LHCN-M2 (cell line): ENCODE data around the gene BAX. TPM values are rescaled to one million over a fixed set of nuclear protein-coding genes. Genes with fewer than 3 reads are reported as not detected.
A peak's percentile ranks its signal among the peaks of the same experiment; 100 is the strongest.
"Not testable (repeated sequence)": the region's sequence is repeated elsewhere in the genome, so short reads cannot be mapped to it uniquely, and the experiment has no call there.

Experiments used
- DNase-seq: peaks from one replicate; pipeline ENCODE4 v3.0.0-alpha.2; 2012; ENCODE audit warnings: low read depth
- polyA plus RNA-seq: library from polyadenylated mRNA; unstranded; fragments of >200 nt; gene quantifications from one replicate; pipeline ENCODE4 v1.2.1, GENCODE V29; 2012; ENCODE audit warnings: missing spikeins
- total RNA-seq: library from RNA; depleted of rRNA; stranded (reverse); fragments of >200 nt; gene quantifications from 2 replicates; pipeline ENCODE4 v1.2.3, GENCODE V29; 2014; rRNA removed

The BAX gene
- total RNA-seq, result 170 and 176 TPM in 2 replicates
- 394 TPM for polyA plus RNA-seq

DNA sequence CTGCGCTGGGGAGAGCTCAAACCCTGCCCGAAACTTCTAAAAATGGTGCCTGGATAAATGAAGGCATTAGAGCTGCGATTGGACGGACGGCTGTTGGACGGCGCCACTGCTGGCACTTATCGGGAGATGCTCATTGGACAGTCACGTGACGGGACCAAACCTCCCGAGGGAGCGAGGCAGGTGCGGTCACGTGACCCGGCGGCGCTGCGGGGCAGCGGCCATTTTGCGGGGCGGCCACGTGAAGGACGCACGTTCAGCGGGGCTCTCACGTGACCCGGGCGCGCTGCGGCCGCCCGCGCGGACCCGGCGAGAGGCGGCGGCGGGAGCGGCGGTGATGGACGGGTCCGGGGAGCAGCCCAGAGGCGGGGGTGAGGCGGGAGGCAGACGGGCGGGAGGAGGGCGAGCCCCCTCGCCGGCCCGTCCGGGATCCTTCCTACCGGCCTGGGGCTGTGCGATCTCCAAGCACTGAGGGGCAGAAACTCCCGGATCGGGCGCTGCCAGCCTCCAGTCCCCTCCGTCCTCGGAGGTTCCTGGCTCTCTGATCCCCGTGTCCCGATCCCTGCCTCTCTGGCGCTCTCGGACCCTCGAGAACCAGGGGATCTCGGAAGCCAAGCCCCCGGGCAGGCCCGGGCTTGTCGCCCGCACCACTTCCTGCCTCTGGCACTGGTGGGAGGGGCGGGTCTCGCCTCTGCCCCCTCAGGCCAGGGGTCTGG, at the start of gene BAX:
TSS of gene BAX (plus strand) at position 281 of the 713 bp plus-strand sequence. CDS start at position 335, 54 bp downstream.
- peak; percentile 97 for DNase-seq

DNA sequence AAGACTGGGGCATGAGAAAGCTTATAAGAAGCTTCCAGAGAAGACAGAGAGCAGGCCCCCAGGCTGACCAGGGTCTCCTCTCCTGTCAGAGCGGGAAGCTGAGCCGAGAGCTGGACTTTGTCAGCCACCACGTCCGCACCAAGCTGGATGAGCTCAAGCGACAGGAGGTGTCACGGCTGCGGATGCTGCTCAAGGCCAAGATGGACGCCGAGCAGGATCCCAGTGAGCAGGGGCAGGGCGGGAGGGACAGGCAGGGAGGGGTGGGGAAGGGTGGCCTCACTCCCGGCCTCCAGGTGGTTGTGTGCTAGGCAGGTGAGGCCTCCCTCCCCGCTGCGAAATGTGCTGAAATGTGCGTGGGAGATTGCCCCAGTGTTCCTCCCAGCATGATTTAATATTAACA, 49.0 kb upstream of the BAX start:
- DNase-seq, result no peak

GRCh38 chr19:48906324-48906723, 48.4 kb upstream of the BAX start:
- DNase-seq, result no peak

DNA sequence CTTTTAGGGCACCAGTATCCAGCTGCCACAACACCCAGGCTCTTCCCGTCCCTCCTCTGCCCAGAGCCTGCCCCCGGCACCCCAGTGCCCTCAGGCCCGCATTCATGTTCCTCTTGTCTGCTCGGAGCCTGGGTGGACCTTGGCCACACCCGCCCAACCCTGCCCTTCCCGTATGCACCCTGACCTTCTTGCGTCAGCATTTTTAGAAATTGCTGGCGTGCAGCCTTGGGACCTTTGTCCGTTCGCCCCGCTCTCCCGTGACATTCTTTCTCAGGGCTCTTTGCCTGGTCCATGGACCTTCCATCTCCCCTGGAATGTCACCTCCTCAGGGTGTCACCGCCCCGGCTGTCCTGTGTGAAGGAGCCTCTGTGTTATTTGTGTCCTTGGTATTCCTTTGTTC, 47.0 kb upstream of the BAX start:
- DNase-seq, result no peak

DNA sequence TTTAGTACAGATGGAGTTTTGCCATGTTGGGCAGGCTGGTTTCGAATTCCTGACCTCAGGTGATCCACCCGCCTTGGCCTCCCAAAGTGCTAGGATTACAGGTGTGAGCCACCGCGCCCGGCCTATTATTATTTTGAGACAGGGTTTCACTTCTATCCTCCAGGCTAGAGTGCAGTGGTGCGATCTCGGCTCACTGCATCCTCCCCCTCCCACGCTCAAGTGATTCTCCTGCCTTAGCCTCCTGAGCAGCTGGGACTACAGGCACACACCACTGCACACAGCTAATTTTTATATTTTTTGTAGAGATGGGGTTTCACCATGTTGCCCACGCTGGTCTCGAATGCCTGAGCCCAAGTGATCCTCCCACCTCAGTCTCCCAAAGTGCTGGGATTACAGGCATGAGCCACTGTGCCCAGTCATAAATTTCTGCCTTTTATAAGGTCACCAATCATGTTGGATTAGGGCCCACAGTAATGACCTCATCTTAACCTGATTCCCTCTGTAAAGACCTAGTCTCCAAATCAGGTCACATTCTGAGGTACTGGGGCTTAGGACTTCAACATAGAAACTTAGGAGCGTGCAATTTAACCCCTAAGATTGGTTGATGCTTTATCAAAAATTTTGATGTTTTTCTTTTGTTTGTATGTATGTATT, 45.1 kb upstream of the BAX start:
- DNase-seq, result not testable (repeated sequence)

- DNase-seq, result no peak
Measured at GRCh38 chr19:48910803-48911202, 43.9 kb upstream of the BAX start.

DNA sequence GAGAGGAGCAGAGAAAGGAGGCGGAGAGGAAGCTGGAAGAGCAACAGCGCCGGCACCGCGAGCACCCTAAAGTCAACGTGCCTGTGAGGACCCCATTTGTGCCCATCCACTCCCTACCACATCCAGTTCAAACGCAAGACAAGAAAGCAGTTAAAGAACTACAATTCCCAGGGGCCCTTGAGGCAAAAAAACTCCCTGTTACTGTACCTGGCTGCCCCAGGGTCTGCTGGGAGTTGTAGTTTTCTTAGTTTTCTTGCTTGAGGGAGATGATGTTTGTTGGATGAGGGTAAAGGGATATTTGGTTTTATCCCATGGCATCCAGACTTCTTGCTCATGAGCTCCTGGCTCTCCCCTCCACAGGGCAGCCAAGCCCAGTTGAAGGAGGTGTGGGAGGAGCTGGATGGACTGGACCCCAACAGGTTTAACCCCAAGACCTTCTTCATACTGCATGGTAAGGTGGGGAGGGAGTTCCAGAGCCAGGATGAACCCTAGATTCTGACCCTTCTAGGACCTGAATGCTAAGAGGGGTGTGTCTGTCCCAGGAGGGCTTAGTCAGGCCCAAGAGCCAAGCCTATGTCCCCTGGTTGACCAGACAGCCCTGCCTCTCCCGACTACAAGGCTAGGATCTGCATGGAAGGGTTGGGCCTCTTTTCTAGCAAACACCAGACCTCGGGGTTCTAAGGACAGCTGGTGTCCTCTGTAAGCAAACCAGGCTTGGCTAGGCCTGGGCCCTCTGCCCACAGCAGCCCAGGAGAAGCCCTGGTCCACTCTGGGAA, 41.4 kb upstream of the BAX start:
- no peak for DNase-seq

- no peak for DNase-seq
Measured at GRCh38 chr19:48914181-48914580, 40.5 kb upstream of the BAX start.

DNA sequence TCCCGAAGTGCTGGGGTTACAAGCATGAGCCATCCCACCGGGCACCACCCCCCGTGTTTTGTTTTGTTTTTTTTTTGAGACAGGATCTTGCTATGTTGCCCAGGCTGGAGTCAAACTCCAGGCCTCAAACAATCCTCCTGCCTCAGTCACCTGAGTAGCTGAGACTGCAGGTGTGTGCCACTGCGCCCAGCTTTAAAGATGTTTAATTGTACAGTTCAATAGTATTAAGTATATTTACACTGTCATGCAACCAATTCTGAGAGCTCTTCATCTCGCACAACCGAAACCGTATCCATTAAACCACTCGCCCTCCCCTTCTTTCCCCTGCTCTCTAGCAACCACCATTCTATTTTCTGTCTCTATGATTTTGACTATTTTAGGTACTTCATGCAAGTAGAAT, 38.9 kb upstream of the BAX start:
- DNase-seq, result no peak

DNA sequence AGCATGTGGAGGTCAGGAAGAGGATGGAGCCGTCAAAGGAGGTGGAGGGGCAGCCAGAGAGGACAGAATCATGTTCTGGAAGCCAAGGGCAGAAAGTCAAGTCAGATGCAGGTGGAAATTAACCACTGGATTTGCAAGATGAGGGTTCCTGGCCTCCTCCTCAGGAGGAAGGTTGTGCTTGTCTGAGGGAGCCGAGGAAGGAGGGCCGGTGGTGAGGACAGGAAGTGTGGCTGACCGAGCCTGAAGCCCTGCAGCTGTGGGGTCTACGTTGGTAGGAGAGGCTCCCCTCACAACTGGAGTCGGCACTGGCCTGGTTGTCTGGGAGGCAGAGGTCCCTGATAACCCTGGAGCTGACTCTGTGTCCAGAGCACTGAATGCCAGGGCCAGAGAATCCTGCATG, 36.6 kb upstream of the BAX start:
- no peak for DNase-seq

DNA sequence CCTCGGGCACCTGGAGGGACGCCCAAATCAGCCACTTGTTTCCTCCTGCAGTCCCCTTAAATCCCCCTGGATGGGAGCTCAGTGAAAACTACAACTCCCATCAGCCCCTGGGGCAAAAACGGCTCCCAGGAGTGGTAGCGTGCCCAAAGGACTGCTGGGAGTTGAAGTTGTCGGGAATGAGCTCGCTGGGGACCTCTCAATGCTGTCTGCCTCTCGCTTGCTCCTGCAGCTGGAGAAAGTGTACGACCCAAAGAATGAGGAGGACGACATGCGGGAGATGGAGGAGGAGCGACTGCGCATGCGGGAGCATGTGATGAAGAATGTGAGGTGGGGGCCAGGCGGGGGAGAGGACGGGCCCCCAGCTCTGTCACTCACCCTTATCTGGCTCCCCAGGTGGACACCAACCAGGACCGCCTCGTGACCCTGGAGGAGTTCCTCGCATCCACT, 35.9 kb upstream of the BAX start:
- no peak for DNase-seq

DNA sequence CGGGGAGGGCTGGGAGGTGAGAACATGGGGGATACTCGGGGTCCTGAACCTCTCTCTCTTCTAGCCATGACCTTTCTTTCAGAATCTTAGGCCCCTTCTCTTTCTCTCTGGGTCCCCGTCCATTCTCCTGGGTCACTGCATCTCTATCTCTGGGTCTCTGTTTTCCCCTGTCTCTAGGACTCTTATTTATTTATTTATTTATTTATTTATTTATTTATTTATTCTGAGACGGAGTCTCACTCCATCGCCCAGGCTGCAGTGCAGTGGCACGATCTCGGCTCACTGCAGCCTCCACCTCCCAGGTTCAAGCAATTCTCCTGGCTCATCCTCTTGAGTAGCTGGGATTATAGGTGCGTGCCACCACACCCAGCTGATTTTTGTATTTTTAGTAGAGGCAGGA, 35.4 kb upstream of the BAX start:
- DNase-seq, result not testable (repeated sequence)

GRCh38 chr19:48920949-48921348, 33.7 kb upstream of the BAX start:
- no peak for DNase-seq

GRCh38 chr19:48921721-48922500, 32.8 kb upstream of the BAX start:
- DNase-seq, result no peak

DNA sequence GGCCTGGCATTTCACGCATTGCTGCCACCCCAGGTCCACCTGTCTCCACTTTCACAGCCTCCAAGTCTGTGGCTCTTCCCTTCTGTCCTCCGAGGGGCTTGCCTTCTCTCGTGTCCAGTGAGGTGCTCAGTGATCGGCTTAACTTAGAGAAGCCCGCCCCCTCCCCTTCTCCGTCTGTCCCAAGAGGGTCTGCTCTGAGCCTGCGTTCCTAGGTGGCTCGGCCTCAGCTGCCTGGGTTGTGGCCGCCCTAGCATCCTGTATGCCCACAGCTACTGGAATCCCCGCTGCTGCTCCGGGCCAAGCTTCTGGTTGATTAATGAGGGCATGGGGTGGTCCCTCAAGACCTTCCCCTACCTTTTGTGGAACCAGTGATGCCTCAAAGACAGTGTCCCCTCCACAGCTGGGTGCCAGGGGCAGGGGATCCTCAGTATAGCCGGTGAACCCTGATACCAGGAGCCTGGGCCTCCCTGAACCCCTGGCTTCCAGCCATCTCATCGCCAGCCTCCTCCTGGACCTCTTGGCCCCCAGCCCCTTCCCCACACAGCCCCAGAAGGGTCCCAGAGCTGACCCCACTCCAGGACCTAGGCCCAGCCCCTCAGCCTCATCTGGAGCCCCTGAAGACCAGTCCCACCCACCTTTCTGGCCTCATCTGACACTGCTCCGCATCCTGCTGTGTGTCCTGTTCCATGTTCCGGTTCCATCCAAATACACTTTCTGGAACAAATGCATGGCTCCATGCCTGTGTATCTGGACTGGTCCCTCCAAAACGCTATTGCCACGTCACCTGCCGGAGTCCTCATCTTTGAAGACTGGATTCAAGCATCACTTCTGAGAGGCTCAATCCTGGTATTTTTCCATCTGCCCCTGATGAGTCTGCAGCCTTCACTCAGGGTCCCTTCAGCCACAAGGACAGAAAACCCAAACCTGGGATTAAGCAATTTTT, 31.9 kb upstream of the BAX start:
- no peak for DNase-seq

- peak; percentile 85 for DNase-seq
Measured at GRCh38 chr19:48925240-48925843, 29.3 kb upstream of the BAX start.

- not testable (repeated sequence) for DNase-seq
Measured at GRCh38 chr19:48925890-48926289, 28.8 kb upstream of the BAX start.

DNA sequence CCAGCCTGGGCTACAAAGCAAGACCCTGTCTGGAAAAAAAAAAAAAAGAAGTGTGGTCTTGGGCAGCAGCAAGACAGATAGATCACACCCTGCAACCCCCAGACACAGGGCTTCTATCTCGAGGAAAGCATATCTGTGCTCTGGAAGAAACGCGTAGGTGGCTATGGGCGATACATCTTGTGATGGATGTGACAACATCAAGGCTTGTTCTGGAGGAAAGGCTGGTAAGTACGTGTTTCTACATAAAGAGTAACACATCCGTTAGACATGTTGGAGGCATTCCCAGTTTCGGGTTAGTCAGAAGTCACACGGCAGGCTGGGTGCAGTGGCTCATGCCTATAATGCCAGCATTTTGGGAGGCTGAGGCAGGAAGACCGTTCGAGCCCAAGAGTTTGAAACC, 27.8 kb upstream of the BAX start:
- peak; percentile 89 for DNase-seq

DNA sequence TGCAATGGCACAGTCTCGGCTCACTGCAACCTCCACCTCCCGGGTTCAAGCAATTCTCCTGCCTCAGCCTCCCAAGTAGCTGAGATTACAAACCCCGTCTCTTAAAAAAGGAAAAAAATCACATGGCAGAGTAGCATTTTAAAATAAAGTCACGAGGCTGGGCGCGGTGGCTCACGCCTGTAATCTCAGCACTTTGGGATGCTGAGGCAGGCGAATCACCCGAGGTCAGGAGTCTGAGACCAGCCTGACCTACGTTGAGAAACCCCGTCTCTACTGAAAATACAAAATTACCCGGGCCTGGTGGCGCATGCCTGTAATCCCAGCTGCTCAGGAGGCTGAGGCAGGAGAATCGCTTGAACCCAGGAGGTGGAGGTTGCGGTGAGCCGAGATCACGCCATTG, 27.0 kb upstream of the BAX start:
- not testable (repeated sequence) for DNase-seq
